GM12864 (cell line): Measurements from ENCODE around the gene MBOAT7.
"Not testable (repeated sequence)": the region's sequence is repeated elsewhere in the genome, so short reads cannot be mapped to it uniquely, and the experiment has no call there.

Source experiments
- DNase-seq: peaks from one replicate; pipeline ENCODE4 v3.0.0-alpha.2; 2011; ENCODE audit warnings: low read depth
- H3K4me3 ChIP-seq: 2 replicates; pipeline ENCODE4 v1.5.1; 2011; ENCODE audit warnings: mild to moderate bottlenecking, low read depth, low read length, control low read depth
- TF ChIP-seq, protein P1 (sequence below): IDR thresholded peaks from 2 replicates; pipeline ENCODE4 v1.5.1; 2011; ENCODE audit warnings: low read depth, mild to moderate bottlenecking, moderate library complexity, low read length, control low read depth, inconsistent platforms; ENCODE audit errors: missing control alignments

The MBOAT7 gene

GRCh38 chr19:54186934-54187381, 2.4 kb downstream of the MBOAT7 start:
- no peak for DNase-seq
- H3K4me3 ChIP-seq, result no peak overlapping the region
- TF ChIP-seq, protein P1, sequence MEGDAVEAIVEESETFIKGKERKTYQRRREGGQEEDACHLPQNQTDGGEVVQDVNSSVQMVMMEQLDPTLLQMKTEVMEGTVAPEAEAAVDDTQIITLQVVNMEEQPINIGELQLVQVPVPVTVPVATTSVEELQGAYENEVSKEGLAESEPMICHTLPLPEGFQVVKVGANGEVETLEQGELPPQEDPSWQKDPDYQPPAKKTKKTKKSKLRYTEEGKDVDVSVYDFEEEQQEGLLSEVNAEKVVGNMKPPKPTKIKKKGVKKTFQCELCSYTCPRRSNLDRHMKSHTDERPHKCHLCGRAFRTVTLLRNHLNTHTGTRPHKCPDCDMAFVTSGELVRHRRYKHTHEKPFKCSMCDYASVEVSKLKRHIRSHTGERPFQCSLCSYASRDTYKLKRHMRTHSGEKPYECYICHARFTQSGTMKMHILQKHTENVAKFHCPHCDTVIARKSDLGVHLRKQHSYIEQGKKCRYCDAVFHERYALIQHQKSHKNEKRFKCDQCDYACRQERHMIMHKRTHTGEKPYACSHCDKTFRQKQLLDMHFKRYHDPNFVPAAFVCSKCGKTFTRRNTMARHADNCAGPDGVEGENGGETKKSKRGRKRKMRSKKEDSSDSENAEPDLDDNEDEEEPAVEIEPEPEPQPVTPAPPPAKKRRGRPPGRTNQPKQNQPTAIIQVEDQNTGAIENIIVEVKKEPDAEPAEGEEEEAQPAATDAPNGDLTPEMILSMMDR, result no peak

DNA sequence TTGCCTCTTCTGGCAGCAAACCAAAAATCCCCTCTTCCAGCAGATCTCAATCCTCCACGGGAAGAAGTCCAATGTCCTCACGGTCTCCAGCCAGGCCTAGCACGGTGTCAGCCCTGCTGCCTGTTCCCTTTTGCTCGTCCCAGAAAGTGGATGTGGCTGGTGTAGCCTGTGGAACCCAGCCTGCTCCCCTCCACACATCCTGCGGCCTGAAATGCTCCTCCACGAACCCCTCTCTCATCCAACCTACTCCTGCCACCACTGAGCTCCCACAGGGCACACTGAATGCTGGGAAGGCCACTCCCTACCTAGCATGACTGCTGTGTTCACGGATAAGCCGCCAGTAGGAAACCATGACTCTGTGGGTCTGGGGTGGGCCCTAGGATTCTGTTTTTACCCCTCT, 3.0 kb downstream of the MBOAT7 start:
- H3K4me3 ChIP-seq, result no peak overlapping the region
- TF ChIP-seq, protein P1, result no peak
- DNase-seq, result no peak

DNA sequence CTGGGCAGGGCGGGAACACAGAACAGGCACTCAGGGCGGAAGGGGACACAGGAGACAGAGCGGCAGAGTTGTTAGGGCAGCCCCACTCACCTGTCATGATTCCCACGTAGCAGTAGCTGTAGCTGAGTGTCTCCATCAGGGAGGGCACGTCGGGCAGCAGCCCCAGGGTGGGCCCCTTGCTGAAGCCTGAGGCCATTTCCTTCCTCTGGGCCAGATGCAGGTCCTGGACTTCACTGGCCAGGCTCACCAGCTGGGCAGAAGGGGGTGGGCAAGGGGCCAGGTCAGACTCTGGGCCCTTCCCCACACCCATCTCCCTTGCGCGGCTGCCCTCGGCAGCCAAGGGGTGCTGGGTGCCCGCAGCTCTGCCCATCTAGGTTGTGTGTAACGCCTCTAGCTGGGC, 5.9 kb downstream of the MBOAT7 start:
- TF ChIP-seq, protein P1, result no peak
- no peak for DNase-seq
- H3K4me3 ChIP-seq, result no peak overlapping the region

- DNase-seq, H3K4me3 ChIP-seq: not testable (repeated sequence)
Observed at GRCh38 chr19:54181894-54182293, 7.5 kb downstream of the MBOAT7 start.

DNA sequence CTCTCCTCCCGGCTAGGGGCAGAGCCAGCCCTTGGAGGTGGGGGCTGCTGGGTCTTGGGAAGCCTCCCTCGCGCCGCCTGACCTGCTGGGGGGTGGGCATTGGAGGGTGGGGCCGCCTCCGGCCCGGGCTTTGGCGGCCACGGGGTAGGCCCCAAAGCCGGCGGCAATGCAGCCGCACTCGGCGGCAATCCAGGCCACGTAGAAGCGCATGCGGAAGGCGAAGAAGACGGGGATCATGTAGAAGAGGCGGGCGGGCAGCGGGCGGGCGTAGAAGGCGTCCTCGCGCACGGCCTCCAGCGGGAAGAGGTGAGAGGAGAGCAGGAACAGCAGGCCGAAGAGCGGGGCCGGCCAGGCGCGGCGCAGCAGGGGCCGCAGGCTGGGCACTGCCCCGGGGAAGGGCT, 8.7 kb downstream of the MBOAT7 start:
- no peak for DNase-seq
- TF ChIP-seq, protein P1, result no peak
- H3K4me3 ChIP-seq, result no peak overlapping the region

- H3K4me3 ChIP-seq, result no peak overlapping the region
- DNase-seq, result no peak
- TF ChIP-seq, protein P1, result no peak
Observed at GRCh38 chr19:54179921-54180461, 9.4 kb downstream of the MBOAT7 start.

DNA sequence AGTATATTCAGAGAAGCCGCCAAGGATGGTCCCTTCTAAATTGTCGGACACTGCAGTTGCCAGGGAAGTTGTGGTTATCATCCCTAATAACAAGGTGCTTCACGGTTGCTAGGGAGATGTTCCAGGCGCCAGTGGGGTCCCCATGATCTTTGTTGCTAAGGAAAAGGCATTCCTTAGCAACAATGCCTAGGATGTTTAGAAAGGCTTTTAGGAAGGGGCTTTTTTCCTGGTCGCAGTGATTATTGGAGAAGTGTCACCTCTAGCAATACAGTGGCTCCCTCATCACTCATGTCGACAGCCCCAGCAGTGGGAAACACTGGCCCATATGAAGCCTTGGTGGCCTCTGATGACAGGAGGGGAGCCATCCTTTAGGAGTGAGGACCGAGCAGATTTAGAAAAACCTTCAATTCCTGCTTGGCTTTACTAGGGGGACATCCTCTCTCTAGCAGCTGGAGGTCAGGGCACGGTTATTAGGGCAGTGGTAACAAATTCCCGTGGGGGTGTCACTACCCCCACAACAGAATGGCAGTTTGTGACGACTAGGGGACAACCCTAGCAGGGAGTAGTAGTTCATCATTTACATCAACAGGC, 10.0 kb downstream of the MBOAT7 start:
- TF ChIP-seq, protein P1, result no peak
- H3K4me3 ChIP-seq, result no peak overlapping the region
- no peak for DNase-seq
